NCI-H774 (cell line): Measurements from ENCODE around the gene STAG1.
"Not testable (repeated sequence)": the region's sequence is repeated elsewhere in the genome, so short reads cannot be mapped to it uniquely, and the experiment has no call there.

ENCODE experiments used
- DNase-seq: peaks from one replicate; lab custom pipeline; 2025; lab: John Stamatoyannopoulos, UW

STAG1 gene

GRCh38 chr3:136745916-136746315 is 6.3 kb downstream of the STAG1 start:
- no peak for DNase-seq

GRCh38 chr3:136741063-136741462 is 11.1 kb downstream of the STAG1 start:
- no peak for DNase-seq

- no peak for DNase-seq
Observed at GRCh38 chr3:136740351-136740958, 11.7 kb downstream of the STAG1 start.

GRCh38 chr3:136736950-136737349 is 15.2 kb downstream of the STAG1 start:
- DNase-seq, result not testable (repeated sequence)

GRCh38 chr3:136735103-136735502 is 17.1 kb downstream of the STAG1 start:
- DNase-seq, result no peak

GRCh38 chr3:136734382-136735070 is 17.7 kb downstream of the STAG1 start:
- no peak for DNase-seq

GRCh38 chr3:136733317-136733833 is 18.8 kb downstream of the STAG1 start:
- no peak for DNase-seq

GRCh38 chr3:136731274-136731884 is 20.8 kb downstream of the STAG1 start:
- no peak for DNase-seq

GRCh38 chr3:136730595-136731273 is 21.4 kb downstream of the STAG1 start:
- no peak for DNase-seq

GRCh38 chr3:136728918-136729317 is 23.3 kb downstream of the STAG1 start:
- no peak for DNase-seq

GRCh38 chr3:136728473-136728872 is 23.7 kb downstream of the STAG1 start:
- DNase-seq, result no peak

GRCh38 chr3:136725468-136725867 is 26.7 kb downstream of the STAG1 start:
- DNase-seq, result no peak

GRCh38 chr3:136722916-136723315 is 29.3 kb downstream of the STAG1 start:
- DNase-seq, result not testable (repeated sequence)

GRCh38 chr3:136722399-136722798 is 29.8 kb downstream of the STAG1 start:
- DNase-seq, result not testable (repeated sequence)

GRCh38 chr3:136720091-136720490 is 32.1 kb downstream of the STAG1 start:
- DNase-seq, result no peak

GRCh38 chr3:136716629-136717028 is 35.5 kb downstream of the STAG1 start:
- no peak for DNase-seq

GRCh38 chr3:136714020-136714419 is 38.2 kb downstream of the STAG1 start:
- no peak for DNase-seq

GRCh38 chr3:136712941-136713340 is 39.2 kb downstream of the STAG1 start:
- no peak for DNase-seq

- DNase-seq, result not testable (repeated sequence)
Observed at GRCh38 chr3:136711888-136712287, 40.3 kb downstream of the STAG1 start.

GRCh38 chr3:136711277-136711676 is 40.9 kb downstream of the STAG1 start:
- DNase-seq, result no peak

- not testable (repeated sequence) for DNase-seq
Observed at GRCh38 chr3:136709775-136710174, 42.4 kb downstream of the STAG1 start.

- no peak for DNase-seq
Observed at GRCh38 chr3:136708333-136708985, 43.7 kb downstream of the STAG1 start.
